IPS-18c (cell line): ENCODE data around the gene SLC6A6.

Experiments used
- H3K4me3 ChIP-seq: 2 replicates; pipeline ENCODE4 v1.7.0; 2013; ENCODE audit warnings: low read depth, mild to moderate bottlenecking, low read length, moderate library complexity; ENCODE audit not compliant: insufficient read depth
- H3K9me3 ChIP-seq: one replicate; pipeline ENCODE4 v1.6.1; 2013; ENCODE audit warnings: mild to moderate bottlenecking, low read length, moderate library complexity; ENCODE audit not compliant: control insufficient read depth, insufficient read depth

SLC6A6 gene

GRCh38 chr3:14492948-14493881, 90.8 kb downstream of the SLC6A6 start:
- H3K9me3 ChIP-seq, result no peaks in the 10 kb centered on the region
- no peak overlapping the region for H3K4me3 ChIP-seq

- Histone ChIP-seq H3K4me3 (no peak overlapping the region), H3K9me3 (no peaks in the 10 kb centered on the region)
These were observed 92.0 kb downstream of the SLC6A6 start for GRCh38 chr3:14494279-14494972.

GRCh38 chr3:14494973-14495300, 92.5 kb downstream of the SLC6A6 start:
- no peak overlapping the region for H3K4me3 ChIP-seq
- H3K9me3 ChIP-seq, result no peaks in the 10 kb centered on the region

- Histone ChIP-seq H3K4me3 (no peak overlapping the region), H3K9me3 (no peaks in the 10 kb centered on the region)
These were observed 93.9 kb downstream of the SLC6A6 start for GRCh38 chr3:14496351-14496750.

- Histone ChIP-seq H3K9me3 (no peaks in the 10 kb centered on the region), H3K4me3 (no peak overlapping the region)
These were observed 94.9 kb downstream of the SLC6A6 start for GRCh38 chr3:14497321-14497720.

- Histone ChIP-seq H3K9me3 (no peaks in the 10 kb centered on the region), H3K4me3 (no peak overlapping the region)
These were observed 100.1 kb downstream of the SLC6A6 start for GRCh38 chr3:14502472-14502871.

GRCh38 chr3:14503033-14503705, 100.8 kb downstream of the SLC6A6 start:
- H3K9me3 ChIP-seq, result no peaks in the 10 kb centered on the region
- no peak overlapping the region for H3K4me3 ChIP-seq

- H3K4me3 ChIP-seq, result no peak overlapping the region
- H3K9me3 ChIP-seq, result no peaks in the 10 kb centered on the region
These were observed 101.3 kb downstream of the SLC6A6 start for GRCh38 chr3:14503706-14504065.

- Histone ChIP-seq H3K9me3 (no peaks in the 10 kb centered on the region), H3K4me3 (no peak overlapping the region)
These were observed 102.8 kb downstream of the SLC6A6 start for GRCh38 chr3:14505001-14505802.

GRCh38 chr3:14505803-14506500, 103.5 kb downstream of the SLC6A6 start:
- Histone ChIP-seq H3K9me3 (no peaks in the 10 kb centered on the region), H3K4me3 (no peak overlapping the region)

- H3K9me3 ChIP-seq, result no peaks in the 10 kb centered on the region
- H3K4me3 ChIP-seq, result no peak overlapping the region
These were observed 104.4 kb downstream of the SLC6A6 start for GRCh38 chr3:14506626-14507304.

GRCh38 chr3:14507305-14507741, 104.9 kb downstream of the SLC6A6 start:
- Histone ChIP-seq H3K9me3 (no peaks in the 10 kb centered on the region), H3K4me3 (no peak overlapping the region)

GRCh38 chr3:14507757-14508504, 105.5 kb downstream of the SLC6A6 start:
- Histone ChIP-seq H3K4me3 (no peak overlapping the region), H3K9me3 (no peaks in the 10 kb centered on the region)

- Histone ChIP-seq H3K9me3 (no peaks in the 10 kb centered on the region), H3K4me3 (no peak overlapping the region)
These were observed 106.1 kb downstream of the SLC6A6 start for GRCh38 chr3:14508505-14508819.

- no peaks in the 10 kb centered on the region for H3K9me3 ChIP-seq
- peak overlapping the region; percentile 44 for H3K4me3 ChIP-seq
These were observed 106.8 kb downstream of the SLC6A6 start for GRCh38 chr3:14508966-14509795.
